Skeletal muscle satellite cell (primary cell): ENCODE results near the gene MEIKIN.

Experiments used
- H3K27me3 ChIP-seq: 2 replicates; pipeline ENCODE4 v1.7.0; 2013; ENCODE audit warnings: low read length; ENCODE audit not compliant: control insufficient read depth, insufficient read depth
- H3K36me3 ChIP-seq: 2 replicates; pipeline ENCODE4 v1.7.0; 2013; ENCODE audit warnings: mild to moderate bottlenecking, control low read depth, low read length; ENCODE audit not compliant: insufficient read depth
- H3K4me1 ChIP-seq: 2 replicates; pipeline ENCODE4 v1.7.0; 2013; ENCODE audit warnings: low read length; ENCODE audit not compliant: control insufficient read depth, insufficient read depth
- H3K4me2 ChIP-seq: 2 replicates; pipeline ENCODE4 v1.7.0; 2013; ENCODE audit warnings: mild to moderate bottlenecking, low read length
- H3K4me3 ChIP-seq: 2 replicates; pipeline ENCODE4 v1.7.0; 2013; ENCODE audit warnings: low read length
- H3K9ac ChIP-seq: 2 replicates; pipeline ENCODE4 v1.7.0; 2013; ENCODE audit warnings: mild to moderate bottlenecking, low read depth, low read length, moderate library complexity
- H3K9me3 ChIP-seq: replicated peaks from 2 replicates; pipeline ENCODE4 v1.7.0; 2013; ENCODE audit warnings: mild to moderate bottlenecking, control low read depth, low read length

Gene MEIKIN

GRCh38 chr5:131968396-131968954, 23.0 kb upstream of the MEIKIN start:
- Histone ChIP-seq H3K4me1 (no peaks in the 10 kb centered on the region), H3K9me3 (no peaks in the 10 kb centered on the region), H3K36me3 (no peaks in the 10 kb centered on the region), H3K9ac (no peak overlapping the region), H3K4me3 (no peak overlapping the region), H3K4me2 (no peak overlapping the region), H3K27me3 (peaks cover 14% of the 10 kb centered on the region)

DNA sequence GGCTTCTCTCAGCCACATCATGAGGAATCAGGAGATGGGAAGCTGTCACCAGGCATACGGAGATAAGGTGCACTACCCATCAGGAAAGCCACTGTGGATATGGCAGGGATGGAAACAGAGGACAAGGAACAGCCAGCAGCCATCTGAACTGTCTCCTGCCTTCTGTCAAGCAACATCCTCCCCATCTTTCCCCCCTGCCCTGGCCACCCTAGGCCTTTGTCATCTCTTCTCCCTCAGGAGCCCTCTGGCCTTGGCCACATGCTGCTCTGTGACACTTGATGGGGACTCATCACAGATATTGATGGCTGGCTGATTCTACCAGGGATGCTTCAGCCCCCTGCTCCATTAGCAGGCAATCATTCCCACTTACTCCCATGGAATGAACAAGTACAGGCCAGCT, 21.1 kb upstream of the MEIKIN start:
- Histone ChIP-seq H3K9ac (no peak overlapping the region), H3K4me1 (no peaks in the 10 kb centered on the region), H3K4me3 (no peak overlapping the region), H3K4me2 (no peak overlapping the region), H3K36me3 (no peaks in the 10 kb centered on the region), H3K27me3 (peaks cover 11% of the 10 kb centered on the region), H3K9me3 (no peaks in the 10 kb centered on the region)

DNA sequence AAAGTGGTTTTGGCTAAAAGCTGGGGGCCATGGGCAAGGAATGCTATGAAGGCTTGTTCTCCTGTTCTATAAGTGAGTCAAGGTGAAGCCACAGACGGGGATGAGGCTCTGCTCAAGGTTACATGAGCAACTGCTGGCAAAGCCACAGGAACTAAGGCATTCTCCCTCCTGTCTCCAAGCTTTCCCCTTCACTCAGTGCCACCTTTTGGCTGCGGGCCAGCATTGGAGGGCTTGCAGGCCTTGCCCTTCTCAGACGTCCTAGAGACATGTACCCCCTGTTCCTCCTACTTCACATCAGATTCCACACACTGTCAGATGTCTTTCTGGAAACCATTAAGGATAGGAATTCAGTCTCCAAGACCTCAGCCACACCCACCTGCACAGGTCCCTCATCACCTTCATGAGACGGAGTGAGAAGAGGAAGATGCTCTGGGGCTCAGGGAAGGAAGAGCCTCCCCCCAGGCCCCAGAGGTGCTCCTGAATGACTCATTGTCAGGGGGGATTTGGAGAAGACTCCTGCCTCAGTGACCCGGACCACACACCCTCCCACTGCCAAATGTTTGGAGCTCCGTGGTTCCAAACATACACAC, 20.5 kb upstream of the MEIKIN start:
- Histone ChIP-seq H3K9me3 (no peaks in the 10 kb centered on the region), H3K36me3 (no peaks in the 10 kb centered on the region), H3K4me3 (no peak overlapping the region), H3K4me1 (no peaks in the 10 kb centered on the region), H3K27me3 (peaks cover 5% of the 10 kb centered on the region), H3K9ac (no peak overlapping the region), H3K4me2 (no peak overlapping the region)

- Histone ChIP-seq H3K4me3 (no peak overlapping the region), H3K9me3 (no peaks in the 10 kb centered on the region), H3K9ac (no peak overlapping the region), H3K4me2 (no peak overlapping the region), H3K4me1 (no peaks in the 10 kb centered on the region), H3K36me3 (no peaks in the 10 kb centered on the region), H3K27me3 (peaks cover 5% of the 10 kb centered on the region)
These were observed 14.4 kb upstream of the MEIKIN start for GRCh38 chr5:131959906-131960305.

DNA sequence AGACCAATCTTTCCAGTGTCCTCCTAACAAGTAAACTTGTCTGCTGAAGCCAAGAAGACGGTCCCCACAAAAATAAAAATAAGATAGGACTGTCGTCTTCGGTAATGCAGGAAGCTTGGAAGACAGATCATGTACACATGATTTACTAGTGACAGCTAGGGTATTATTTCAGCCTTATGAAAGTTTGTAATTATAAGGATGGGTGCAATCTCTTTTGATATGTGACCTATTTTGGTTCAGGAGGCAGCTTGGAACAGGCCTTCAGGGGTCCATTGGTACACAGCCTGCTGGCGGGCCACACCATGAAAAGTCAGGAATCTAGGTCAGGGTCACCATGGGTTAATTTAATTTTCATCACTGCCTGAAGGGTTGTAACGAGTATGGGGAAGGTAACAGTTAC, 13.7 kb upstream of the MEIKIN start:
- Histone ChIP-seq H3K27me3 (peaks cover 5% of the 10 kb centered on the region), H3K4me2 (no peak overlapping the region), H3K36me3 (no peaks in the 10 kb centered on the region), H3K9ac (no peak overlapping the region), H3K4me1 (no peaks in the 10 kb centered on the region), H3K9me3 (no peaks in the 10 kb centered on the region), H3K4me3 (no peak overlapping the region)

GRCh38 chr5:131957721-131958441, 12.4 kb upstream of the MEIKIN start:
- Histone ChIP-seq H3K36me3 (no peaks in the 10 kb centered on the region), H3K27me3 (peaks cover 5% of the 10 kb centered on the region), H3K4me2 (no peak overlapping the region), H3K9me3 (no peaks in the 10 kb centered on the region), H3K4me3 (no peak overlapping the region), H3K4me1 (no peaks in the 10 kb centered on the region), H3K9ac (no peak overlapping the region)

- H3K4me3 ChIP-seq, result no peak overlapping the region
- no peaks in the 10 kb centered on the region for H3K36me3 ChIP-seq
- H3K9ac ChIP-seq, result no peak overlapping the region
- H3K27me3 ChIP-seq, result peaks cover 10% of the 10 kb centered on the region
- no peaks in the 10 kb centered on the region for H3K4me1 ChIP-seq
- no peaks in the 10 kb centered on the region for H3K9me3 ChIP-seq
- H3K4me2 ChIP-seq, result no peak overlapping the region
These were observed 8.5 kb upstream of the MEIKIN start for GRCh38 chr5:131953969-131954368.

DNA sequence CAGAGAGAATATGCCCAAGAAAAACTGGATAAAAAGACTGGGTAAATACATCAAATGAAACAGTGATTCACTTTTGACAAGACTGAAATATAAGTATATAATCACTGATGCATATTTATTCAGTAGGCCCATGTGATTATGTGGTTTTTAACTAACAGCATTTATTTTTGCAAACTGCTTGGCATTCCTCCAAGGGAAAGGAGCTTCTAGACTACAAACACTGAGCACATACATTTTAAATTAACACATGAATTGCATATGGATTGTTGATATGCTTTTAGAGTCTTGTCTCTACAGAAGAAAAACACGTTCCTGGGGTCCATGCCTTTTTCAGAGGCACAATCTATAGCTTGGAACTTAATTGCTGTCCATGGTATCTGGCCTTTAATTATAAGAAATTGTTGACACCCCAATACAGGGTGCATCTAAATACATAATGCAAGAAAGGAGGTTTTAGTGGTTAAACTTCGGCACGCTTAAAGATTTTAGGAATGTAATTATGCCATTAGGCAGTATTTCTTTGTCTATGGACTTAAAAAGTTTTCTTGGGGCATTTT, 6.9 kb upstream of the MEIKIN start:
- Histone ChIP-seq H3K9ac (no peak overlapping the region), H3K36me3 (no peaks in the 10 kb centered on the region), H3K4me1 (no peaks in the 10 kb centered on the region), H3K27me3 (peaks cover 18% of the 10 kb centered on the region), H3K4me3 (no peak overlapping the region), H3K4me2 (no peak overlapping the region), H3K9me3 (no peaks in the 10 kb centered on the region)

GRCh38 chr5:131950706-131951105, 5.2 kb upstream of the MEIKIN start:
- Histone ChIP-seq H3K4me2 (no peak overlapping the region), H3K36me3 (no peaks in the 10 kb centered on the region), H3K4me3 (no peak overlapping the region), H3K9ac (no peak overlapping the region), H3K4me1 (no peaks in the 10 kb centered on the region), H3K9me3 (no peaks in the 10 kb centered on the region), H3K27me3 (peaks cover 18% of the 10 kb centered on the region)

DNA sequence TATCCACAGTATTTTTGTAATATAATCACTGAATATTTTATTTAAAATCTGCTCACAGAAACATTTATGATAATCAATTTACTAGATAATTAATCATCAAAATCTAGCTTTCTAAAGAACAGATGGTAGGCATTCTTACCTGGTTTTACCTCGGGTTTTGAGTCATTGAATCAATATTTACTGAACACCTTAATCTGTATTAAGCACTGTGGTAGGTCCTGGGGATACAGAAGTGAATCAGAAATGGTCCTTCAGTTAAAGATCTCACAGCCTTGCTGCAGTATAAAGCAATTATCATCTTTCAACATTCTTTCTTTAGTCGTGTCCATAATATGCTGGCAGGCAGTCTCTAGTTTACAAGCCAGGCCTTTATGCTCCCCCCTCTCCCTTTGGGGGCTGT, 2.0 kb upstream of the MEIKIN start:
- H3K9me3 ChIP-seq, result no peaks in the 10 kb centered on the region
- H3K36me3 ChIP-seq, result no peaks in the 10 kb centered on the region
- no peak overlapping the region for H3K4me3 ChIP-seq
- H3K9ac ChIP-seq, result no peak overlapping the region
- H3K4me2 ChIP-seq, result no peak overlapping the region
- no peaks in the 10 kb centered on the region for H3K4me1 ChIP-seq
- H3K27me3 ChIP-seq, result peaks cover 17% of the 10 kb centered on the region

DNA sequence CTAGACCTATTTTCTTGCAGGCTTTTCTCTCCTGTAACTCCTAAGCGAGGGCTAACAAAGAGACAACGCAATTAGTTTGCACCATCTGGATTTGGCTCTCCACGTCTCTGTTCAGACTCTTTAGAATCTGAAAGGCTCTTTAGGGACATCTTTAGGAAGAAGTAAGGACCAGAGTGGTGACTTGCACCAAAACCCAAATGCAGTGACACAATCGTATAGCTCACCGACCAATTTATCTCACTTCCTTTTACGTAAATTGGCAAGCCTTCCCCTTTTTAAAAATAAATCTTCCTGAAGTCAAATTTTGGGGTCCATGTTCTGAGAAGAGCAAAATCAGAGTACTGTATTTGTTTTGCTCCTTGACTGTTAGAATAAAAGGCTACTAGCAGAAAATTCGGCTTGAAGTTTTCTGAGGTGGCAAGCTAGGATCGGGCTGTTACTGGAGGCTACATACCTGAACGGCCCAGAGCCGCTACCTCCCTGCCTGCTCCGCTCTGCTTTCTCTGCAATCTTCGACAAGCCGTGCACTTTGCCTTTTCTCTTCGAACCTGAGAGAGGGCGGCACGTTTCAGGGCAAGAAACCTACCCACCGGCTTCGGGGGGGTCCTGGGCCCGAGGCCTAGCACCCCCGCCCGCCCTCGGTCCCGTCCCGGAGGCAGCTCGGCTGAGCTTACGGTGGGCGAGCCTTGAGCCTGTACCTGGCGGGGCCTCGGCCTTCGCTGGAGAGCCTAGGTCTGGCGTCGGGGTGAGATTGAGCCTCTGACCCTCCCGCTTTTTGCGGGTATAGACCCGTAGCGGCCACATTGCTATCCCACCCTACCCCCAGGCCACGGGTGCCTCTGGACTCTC, 537 bp downstream of the MEIKIN start:
- no peaks in the 10 kb centered on the region for H3K36me3 ChIP-seq
- no peaks in the 10 kb centered on the region for H3K9me3 ChIP-seq
- H3K9ac ChIP-seq, result no peak overlapping the region
- H3K4me1 ChIP-seq, result no peaks in the 10 kb centered on the region
- H3K4me2 ChIP-seq, result no peak overlapping the region
- H3K4me3 ChIP-seq, result no peak overlapping the region
- H3K27me3 ChIP-seq, result peaks cover 32% of the 10 kb centered on the region
